ENCODE results near the gene NID2. TPM values are rescaled to one million over a fixed set of nuclear protein-coding genes. Genes with fewer than 3 reads are reported as not detected.

Gene NID2
- total RNA-seq, 4 donors from 2014 or later: 8.2 to 75.5 (median 17.6) TPM

DNA sequence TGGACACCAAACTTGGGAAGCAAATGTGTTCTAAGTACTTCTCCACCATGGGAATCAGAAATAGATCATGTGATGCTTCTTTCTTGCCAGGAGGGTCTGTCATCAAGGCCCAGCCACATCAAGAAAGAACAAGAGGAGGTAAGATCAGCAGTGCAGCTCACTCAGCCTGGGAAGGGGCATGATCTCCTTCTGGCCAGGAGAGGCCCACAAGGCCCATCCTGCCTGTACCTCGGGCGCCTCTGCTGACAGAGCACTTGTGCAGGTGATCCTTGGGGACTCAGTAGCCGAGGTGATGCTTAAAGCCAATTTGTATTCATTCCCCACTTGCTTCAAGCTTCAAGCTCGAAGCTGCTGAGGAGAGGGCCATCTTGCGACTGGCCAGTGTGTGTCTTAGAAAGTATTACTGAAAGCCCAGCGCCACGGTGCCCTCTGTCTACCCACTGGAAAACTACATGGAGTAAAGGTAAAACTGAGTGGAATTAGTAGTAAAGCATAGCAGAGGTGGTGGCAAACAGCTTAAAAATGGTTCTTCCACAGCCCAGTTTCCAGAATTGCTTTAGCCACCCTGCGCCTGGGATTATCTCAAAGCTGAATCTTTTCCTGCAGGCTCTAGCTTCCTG, 53.3 kb downstream of the NID2 start:
- TF ChIP-seq, protein P1, sequence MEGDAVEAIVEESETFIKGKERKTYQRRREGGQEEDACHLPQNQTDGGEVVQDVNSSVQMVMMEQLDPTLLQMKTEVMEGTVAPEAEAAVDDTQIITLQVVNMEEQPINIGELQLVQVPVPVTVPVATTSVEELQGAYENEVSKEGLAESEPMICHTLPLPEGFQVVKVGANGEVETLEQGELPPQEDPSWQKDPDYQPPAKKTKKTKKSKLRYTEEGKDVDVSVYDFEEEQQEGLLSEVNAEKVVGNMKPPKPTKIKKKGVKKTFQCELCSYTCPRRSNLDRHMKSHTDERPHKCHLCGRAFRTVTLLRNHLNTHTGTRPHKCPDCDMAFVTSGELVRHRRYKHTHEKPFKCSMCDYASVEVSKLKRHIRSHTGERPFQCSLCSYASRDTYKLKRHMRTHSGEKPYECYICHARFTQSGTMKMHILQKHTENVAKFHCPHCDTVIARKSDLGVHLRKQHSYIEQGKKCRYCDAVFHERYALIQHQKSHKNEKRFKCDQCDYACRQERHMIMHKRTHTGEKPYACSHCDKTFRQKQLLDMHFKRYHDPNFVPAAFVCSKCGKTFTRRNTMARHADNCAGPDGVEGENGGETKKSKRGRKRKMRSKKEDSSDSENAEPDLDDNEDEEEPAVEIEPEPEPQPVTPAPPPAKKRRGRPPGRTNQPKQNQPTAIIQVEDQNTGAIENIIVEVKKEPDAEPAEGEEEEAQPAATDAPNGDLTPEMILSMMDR (IDR thresholded peaks at IDR 0.05; ENCODE audit: low read depth): no peak

- TF ChIP-seq, protein P1 (IDR thresholded peaks at IDR 0.05; ENCODE audit: low read depth): no peak
Measured at GRCh38 chr14:52014601-52015267, 54.1 kb downstream of the NID2 start.

GRCh38 chr14:52013984-52014600, 54.8 kb downstream of the NID2 start:
- TF ChIP-seq, protein P1 (IDR thresholded peaks at IDR 0.05; ENCODE audit: low read depth): no peak

GRCh38 chr14:52012635-52013034, 56.2 kb downstream of the NID2 start:
- TF ChIP-seq, protein P1 (IDR thresholded peaks at IDR 0.05; ENCODE audit: low read depth): no peak

DNA sequence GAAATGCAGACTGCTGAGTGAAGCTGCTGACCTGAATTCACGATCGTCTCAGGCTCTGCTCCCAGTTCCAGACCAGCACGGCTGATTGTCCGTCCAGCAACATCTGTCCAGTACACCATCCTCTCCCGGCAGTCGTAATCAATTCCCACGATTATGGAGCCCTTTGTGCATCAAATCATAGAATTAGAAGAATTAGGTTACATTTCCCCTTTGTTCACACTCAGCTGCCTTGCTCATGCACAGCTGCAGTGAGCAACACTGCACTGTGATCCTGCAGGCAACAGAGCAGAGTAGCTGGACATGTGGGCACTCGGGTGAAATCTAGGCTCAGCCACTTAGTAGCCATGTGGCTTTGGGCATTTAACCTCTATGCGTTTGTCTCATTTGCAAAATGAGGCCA, 57.3 kb downstream of the NID2 start:
- TF ChIP-seq, protein P1 (IDR thresholded peaks at IDR 0.05; ENCODE audit: low read depth): no peak

DNA sequence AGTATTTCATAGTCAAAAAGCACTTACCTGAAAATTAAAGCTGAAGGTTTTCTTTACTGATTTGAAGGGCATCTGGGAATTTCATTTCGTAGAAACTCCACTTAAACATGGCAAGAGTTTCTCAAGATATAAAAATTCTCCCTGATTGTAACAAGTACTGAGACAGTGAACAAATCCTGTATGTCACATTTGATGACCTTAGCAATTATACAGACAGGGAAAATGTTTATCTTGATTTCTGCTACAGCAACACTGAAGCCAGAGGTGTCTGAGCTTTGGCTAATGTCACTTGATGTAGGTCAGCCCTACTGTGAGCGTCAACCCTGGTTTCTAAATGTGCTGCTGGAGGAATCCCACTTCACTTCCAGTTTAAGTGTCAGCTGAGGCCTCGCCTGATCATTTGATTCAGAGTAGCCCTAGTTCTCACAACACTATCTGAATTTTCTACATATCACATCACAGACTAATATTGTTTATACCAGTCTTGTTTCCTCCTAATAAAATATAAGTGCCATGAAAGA, 58.6 kb downstream of the NID2 start:
- TF ChIP-seq, protein P1 (IDR thresholded peaks at IDR 0.05; ENCODE audit: low read depth): no peak

DNA sequence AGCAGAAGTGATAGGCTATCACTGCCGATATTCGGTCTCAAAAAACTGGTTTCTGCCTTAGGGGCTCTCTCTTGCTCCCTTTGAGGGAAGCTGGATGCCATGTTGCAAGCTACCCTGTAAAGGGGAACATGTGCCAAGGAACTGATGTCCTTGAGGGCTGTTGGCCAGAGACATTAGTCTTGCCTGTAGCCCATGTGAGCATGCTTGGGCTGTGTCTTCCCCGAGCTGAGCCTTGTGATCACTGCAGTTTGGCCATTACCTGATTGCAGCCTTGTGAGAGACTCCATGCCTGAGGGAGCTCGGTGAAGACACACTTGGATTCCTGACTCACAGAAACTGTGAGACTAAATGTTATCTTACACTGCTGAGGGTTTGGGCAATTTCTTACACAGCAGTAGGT, 60.7 kb downstream of the NID2 start:
- TF ChIP-seq, protein P1 (IDR thresholded peaks at IDR 0.05; ENCODE audit: low read depth): no peak

Data from subcutaneous adipose tissue (tissue), 4 donors.